Putamen (tissue), 1 donor: ENCODE measurements around the gene WHRN.

Source experiments
- DNase-seq: peaks from one replicate; pipeline ENCODE4 v3.0.0-alpha.2; 2016; ENCODE audit warnings: low spot score

WHRN gene

GRCh38 chr9:114505187-114506081, at the start of gene WHRN:
TSS of gene WHRN (minus strand) at chr9:114505473. CDS start at chr9:114504801, 672 bp downstream.
- peak; percentile 92 for DNase-seq

GRCh38 chr9:114553202-114553601, 47.9 kb upstream of the WHRN start:
- DNase-seq = no peak

GRCh38 chr9:114552706-114553105, 47.4 kb upstream of the WHRN start:
- no peak for DNase-seq

- no peak for DNase-seq
Observed at GRCh38 chr9:114551750-114552685, 46.7 kb upstream of the WHRN start.

- DNase-seq = no peak
Observed at GRCh38 chr9:114549697-114550330, 44.5 kb upstream of the WHRN start.

- DNase-seq = no peak
Observed at GRCh38 chr9:114546851-114547250, 41.6 kb upstream of the WHRN start.

- DNase-seq = no peak
Observed at GRCh38 chr9:114545055-114545454, 39.8 kb upstream of the WHRN start.

GRCh38 chr9:114539701-114540380, 34.6 kb upstream of the WHRN start:
- DNase-seq = no peak

GRCh38 chr9:114538241-114538640, 33.0 kb upstream of the WHRN start:
- no peak for DNase-seq

GRCh38 chr9:114532561-114533237, 27.4 kb upstream of the WHRN start:
- no peak for DNase-seq

- no peak for DNase-seq
Observed at GRCh38 chr9:114529285-114529684, 24.0 kb upstream of the WHRN start.

GRCh38 chr9:114526807-114527206, 21.5 kb upstream of the WHRN start:
- DNase-seq = no peak

GRCh38 chr9:114525513-114525912, 20.2 kb upstream of the WHRN start:
- DNase-seq = no peak

- DNase-seq = no peak
Observed at GRCh38 chr9:114524247-114524681, 19.0 kb upstream of the WHRN start.

GRCh38 chr9:114522847-114523246, 17.6 kb upstream of the WHRN start:
- DNase-seq = no peak

GRCh38 chr9:114522286-114522685, 17.0 kb upstream of the WHRN start:
- no peak for DNase-seq

- DNase-seq = no peak
Observed at GRCh38 chr9:114521846-114522245, 16.6 kb upstream of the WHRN start.

- DNase-seq = no peak
Observed at GRCh38 chr9:114518599-114519022, 13.3 kb upstream of the WHRN start.

- DNase-seq = no peak
Observed at GRCh38 chr9:114518120-114518519, 12.8 kb upstream of the WHRN start.

GRCh38 chr9:114516913-114517312, 11.6 kb upstream of the WHRN start:
- DNase-seq = no peak

- DNase-seq = no peak
Observed at GRCh38 chr9:114515528-114515927, 10.3 kb upstream of the WHRN start.
